GM20000 (cell line): ENCODE results near the gene DPEP3.
"Not testable (repeated sequence)": the region's sequence is repeated elsewhere in the genome, so short reads cannot be mapped to it uniquely, and the experiment has no call there.

ENCODE experiments used
- DNase-seq: peaks from one replicate; pipeline ENCODE4 v3.0.0; 2012; ENCODE audit warnings: low spot score
- CTCF ChIP-seq: IDR thresholded peaks from 2 replicates; pipeline ENCODE4 v1.5.1; 2012; ENCODE audit warnings: mild to moderate bottlenecking, control low read depth; ENCODE audit errors: extremely low read depth, missing control alignments

Gene DPEP3

GRCh38 chr16:67943256-67943618 is 37.1 kb downstream of the DPEP3 start:
- TF ChIP-seq CTCF: no peak
- DNase-seq: no peak

- TF ChIP-seq CTCF: no peak
- DNase-seq: no peak
Measured at GRCh38 chr16:67942510-67943255, 37.6 kb downstream of the DPEP3 start.

GRCh38 chr16:67942200-67942509 is 38.1 kb downstream of the DPEP3 start:
- DNase-seq: peak; percentile 78
- TF ChIP-seq CTCF: peak; percentile 78

- no peak for TF ChIP-seq CTCF
- no peak for DNase-seq
Measured at GRCh38 chr16:67941469-67942199, 38.7 kb downstream of the DPEP3 start.

GRCh38 chr16:67940446-67941089 is 39.7 kb downstream of the DPEP3 start:
- no peak for DNase-seq
- TF ChIP-seq CTCF: no peak

GRCh38 chr16:67939507-67940445 is 40.5 kb downstream of the DPEP3 start:
- no peak for DNase-seq
- TF ChIP-seq CTCF: no peak

GRCh38 chr16:67937713-67938112 is 42.6 kb downstream of the DPEP3 start:
- DNase-seq: not testable (repeated sequence)
